ENCODE data around the gene LIPF.

- TF ChIP-seq CTCF (IDR thresholded peaks at IDR 0.05) (no peak), POLR2A (IDR thresholded peaks at IDR 0.05) (no peak)
Observed at GRCh38 chr10:88661018-88661417, 3.2 kb upstream of the LIPF start.

Measured in esophagus squamous epithelium (tissue), 4 donors.